Stimulated activated CD4-positive, alpha-beta T cell treated with anti-CD3 and anti-CD28 coated beads, TNF-alpha, amount 100 ng/mL, for 4 hours (primary cell): ENCODE measurements around the gene ARL15.

ENCODE experiments used
- DNase-seq, 3 experiments: peaks; one replicate each; pipeline ENCODE4 v3.0.0-alpha.2; 2020; ENCODE audit warnings: low read depth in 3 of 3

Gene ARL15

GRCh38 chr5:54159153-54159892, 151.1 kb downstream of the ARL15 start:
- DNase-seq: no peak

- DNase-seq: no peak
These were observed 153.8 kb downstream of the ARL15 start for GRCh38 chr5:54156577-54156976.

GRCh38 chr5:54150841-54151240, 159.5 kb downstream of the ARL15 start:
- no peak for DNase-seq

GRCh38 chr5:54148858-54149257, 161.5 kb downstream of the ARL15 start:
- no peak for DNase-seq

- DNase-seq: no peak
These were observed 162.1 kb downstream of the ARL15 start for GRCh38 chr5:54148067-54148845.

- no peak for DNase-seq
These were observed 163.5 kb downstream of the ARL15 start for GRCh38 chr5:54146916-54147315.

GRCh38 chr5:54146390-54146789, 164.0 kb downstream of the ARL15 start:
- DNase-seq: no peak

- no peak for DNase-seq
These were observed 170.0 kb downstream of the ARL15 start for GRCh38 chr5:54140247-54140840.

- no peak for DNase-seq
These were observed 173.6 kb downstream of the ARL15 start for GRCh38 chr5:54136516-54137440.

GRCh38 chr5:54135042-54135441, 175.3 kb downstream of the ARL15 start:
- DNase-seq: no peak

- DNase-seq: no peak
These were observed 176.5 kb downstream of the ARL15 start for GRCh38 chr5:54133917-54134316.

GRCh38 chr5:54120473-54120872, 189.9 kb downstream of the ARL15 start:
- no peak for DNase-seq

GRCh38 chr5:54117957-54118356, 192.4 kb downstream of the ARL15 start:
- no peak for DNase-seq

- DNase-seq: no peak
These were observed 194.5 kb downstream of the ARL15 start for GRCh38 chr5:54115735-54116403.

- no peak for DNase-seq
These were observed 197.3 kb downstream of the ARL15 start for GRCh38 chr5:54113060-54113459.

GRCh38 chr5:54109626-54110330, 200.6 kb downstream of the ARL15 start:
- no peak for DNase-seq

GRCh38 chr5:54108136-54108535, 202.2 kb downstream of the ARL15 start:
- no peak for DNase-seq

GRCh38 chr5:54103871-54104270, 206.5 kb downstream of the ARL15 start:
- no peak for DNase-seq

- DNase-seq: no peak
These were observed 212.1 kb downstream of the ARL15 start for GRCh38 chr5:54098267-54098666.

GRCh38 chr5:54095969-54096368, 214.4 kb downstream of the ARL15 start:
- DNase-seq: no peak

- DNase-seq: no peak
These were observed 215.7 kb downstream of the ARL15 start for GRCh38 chr5:54094706-54095105.
